Endothelial cell of umbilical vein (primary cell): Measurements from ENCODE around the gene PTPRU. TPM values are rescaled to one million over a fixed set of nuclear protein-coding genes. Genes with fewer than 3 reads are reported as not detected.
A peak's percentile ranks its signal among the peaks of the same experiment; 100 is the strongest.

Experiments
- BruUV-seq: library from RNA; stranded (reverse); fragments of 400-500 nt; replicated peaks from 2 replicates; lab custom pipeline; 2021; lab: Mats Ljungman, UMichigan
- CTCF ChIA-PET: fragments of 300-600, 350-600 bp; sonication (Branson Sonifier 250); formaldehyde crosslinking; loops from one replicate; lab custom pipeline; 2021; ENCODE audit warnings: antibody characterized with exemption, inconsistent platforms; lab: Charles Lee
- POLR2A ChIA-PET: fragments of 300-600, 350-600 bp; sonication (Branson Sonifier 250); formaldehyde crosslinking; loops from one replicate; lab custom pipeline; 2021; ENCODE audit warnings: antibody characterized with exemption, inconsistent platforms; lab: Charles Lee
- DNase-seq: peaks from one replicate; pipeline ENCODE4 v3.0.0-alpha.2; 2011; ENCODE audit warnings: low read depth, low spot score
- FAIRE-seq: peaks from 2 replicates; lab custom pipeline; 2011; peaks lifted over from hg19 to GRCh38; lab: Jason Lieb, UNC
- H2AFZ ChIP-seq: 2 replicates; pipeline ENCODE4 v1.6.0; 2012; ENCODE audit warnings: low read depth, low read length, control low read depth, inconsistent platforms
- H3K27ac ChIP-seq: 2 replicates; pipeline ENCODE4 v1.5.1; 2011; ENCODE audit warnings: low read depth, mild to moderate bottlenecking, control low read depth, low read length, moderate library complexity; ENCODE audit not compliant: insufficient read depth
- H3K27me3 ChIP-seq, 2 experiments: 2 replicates each; pipeline versions ENCODE4 v1.6.0 to v1.6.1; 2011; ENCODE audit warnings: low read length in 2 of 2, mixed read lengths in 1 of 2; ENCODE audit not compliant: control insufficient read depth in 2 of 2, insufficient read depth in 2 of 2
- H3K36me3 ChIP-seq, 2 experiments: 2 replicates in 1 of 2; 3 replicates in 1 of 2; pipeline ENCODE4 v1.5.1; 2011; ENCODE audit warnings: low read length in 2 of 2, mild to moderate bottlenecking in 1 of 2, moderate library complexity in 1 of 2; ENCODE audit not compliant: control insufficient read depth in 2 of 2, insufficient read depth in 2 of 2; ENCODE audit errors: extremely low read depth in 1 of 2
- H3K4me1 ChIP-seq: 3 replicates; pipeline ENCODE4 v1.5.1; 2011; ENCODE audit warnings: mild to moderate bottlenecking, low read length; ENCODE audit not compliant: control insufficient read depth, insufficient read depth; ENCODE audit errors: extremely low read depth
- H3K4me2 ChIP-seq: 2 replicates; pipeline ENCODE4 v1.6.1; 2011; ENCODE audit warnings: low read length, control low read depth, mixed read lengths; ENCODE audit not compliant: insufficient read depth
- H3K4me3 ChIP-seq, 3 experiments: fragments of 200-600 bp in 1 of 3; sonication (generic), shearing (Covaris generic) in 1 of 3; replicated peaks in 1 of 3; 2 replicates each; pipeline ENCODE4 v1.5.1; 2011 to 2016; ENCODE audit warnings: control low read depth in 3 of 3, low read length in 3 of 3, mild to moderate bottlenecking in 2 of 3, inconsistent platforms in 1 of 3, low read depth in 1 of 3, moderate library complexity in 1 of 3; ENCODE audit not compliant: insufficient read depth in 1 of 3
- H3K79me2 ChIP-seq: 2 replicates; pipeline ENCODE4 v1.6.0; 2012; ENCODE audit warnings: low read length, inconsistent platforms; ENCODE audit not compliant: control insufficient read depth, insufficient read depth
- H3K9ac ChIP-seq: replicated peaks from 2 replicates; pipeline ENCODE3; 2011; ENCODE audit warnings: low read length, control low read depth; ENCODE audit not compliant: insufficient read depth; ENCODE audit errors: extremely low read depth
- H3K9me1 ChIP-seq: replicated peaks from 3 replicates; pipeline ENCODE4 v1.6.0; 2011; ENCODE audit warnings: mild to moderate bottlenecking, low read length; ENCODE audit not compliant: control insufficient read depth, insufficient read depth; ENCODE audit errors: extremely low read depth
- H3K9me3 ChIP-seq: replicated peaks from 2 replicates; pipeline ENCODE4 v1.5.1; 2012; ENCODE audit warnings: low read length, inconsistent platforms; ENCODE audit not compliant: control insufficient read depth, insufficient read depth
- H4K20me1 ChIP-seq: replicated peaks from 2 replicates; pipeline ENCODE3; 2011; ENCODE audit warnings: mild to moderate bottlenecking, low read length; ENCODE audit not compliant: control insufficient read depth, insufficient read depth; ENCODE audit errors: extremely low read depth
- CTCF ChIP-seq, 2 donors: IDR thresholded peaks; 1 replicate in 1 of 2; 2 replicates in 1 of 2; pipeline ENCODE4 v1.5.1; 2011; ENCODE audit warnings: low read length in 2 of 2, mild to moderate bottlenecking in 2 of 2, moderate library complexity in 2 of 2, control low read depth in 1 of 2, inconsistent platforms in 1 of 2, low read depth in 1 of 2; ENCODE audit not compliant: insufficient read depth in 1 of 2; ENCODE audit errors: extremely low read depth in 1 of 2
- EZH2 ChIP-seq: IDR thresholded peaks from 2 replicates; pipeline ENCODE4 v1.6.1; 2012; ENCODE audit warnings: borderline replicate concordance, low read depth, mild to moderate bottlenecking, moderate library complexity, low read length, inconsistent platforms; ENCODE audit not compliant: severe bottlenecking
- FOS ChIP-seq: IDR thresholded peaks from 2 replicates; pipeline ENCODE4 v1.6.1; 2011; ENCODE audit warnings: mild to moderate bottlenecking, low read length, moderate library complexity, borderline replicate concordance; ENCODE audit not compliant: insufficient read depth
- GATA2 ChIP-seq: IDR thresholded peaks from 2 replicates; pipeline ENCODE4 v1.7.0; 2011; ENCODE audit warnings: low read depth, mild to moderate bottlenecking, moderate library complexity, mixed read lengths, low read length; ENCODE audit not compliant: insufficient read length, insufficient read depth
- JUN ChIP-seq: IDR thresholded peaks from 2 replicates; pipeline ENCODE4 v1.6.1; 2011; ENCODE audit warnings: borderline replicate concordance, low read depth; ENCODE audit not compliant: insufficient read length, insufficient read depth
- MAX ChIP-seq: IDR thresholded peaks from 2 replicates; pipeline ENCODE4 v1.6.1; 2011; ENCODE audit not compliant: insufficient read depth, insufficient read length
- MYC ChIP-seq: IDR thresholded peaks from one replicate; pipeline ENCODE4 v1.6.1; 2011; ENCODE audit warnings: mild to moderate bottlenecking, low read depth, low read length
- POLR2A ChIP-seq: IDR thresholded peaks from 2 replicates; pipeline ENCODE4 v1.6.1; 2012; ENCODE audit warnings: low read depth, mild to moderate bottlenecking, control low read depth, low read length
- POLR2AphosphoS5 ChIP-seq: IDR thresholded peaks from 2 replicates; pipeline ENCODE4 v1.6.1; 2012; ENCODE audit warnings: low read depth, mild to moderate bottlenecking, control low read depth, low read length, moderate library complexity; ENCODE audit not compliant: insufficient read depth
- dilution Hi-C: fragments of 300-500 bp; cut with MboI; formaldehyde crosslinking; loops from one replicate; pipeline ENCODE4 v1.15.0; 2019; ENCODE audit warnings: low sequenced_read_pairs; ENCODE audit not compliant: extremely low pct_ligation_motif_present
- intact Hi-C: fragments of 100-400 bp; cut with micrococcal nuclease; formaldehyde crosslinking; loops from one replicate; pipeline ENCODE4 v1.10.0; 2022
- polyA plus RNA-seq, 4 experiments: library from polyadenylated mRNA; depleted of rRNA in 3 of 4; stranded (reverse) in 3 of 4; unstranded in 1 of 4; fragments of >200 nt; gene quantifications; 2 replicates each; pipeline versions ENCODE4 v1.2.1 to v1.2.3, GENCODE V29; 2011 to 2012; ENCODE audit warnings: missing spikeins in 1 of 4
- total RNA-seq: library from RNA; stranded (reverse); gene quantifications from 2 replicates; pipeline ENCODE4 v1.2.3, GENCODE V29; 2021

PTPRU gene
- total and polyA plus RNA-seq, 2 donors (not counting 3 experiments of a cell fraction or from before 2014, with no cell fraction given) = 0.58 to 2.6 TPM

- Histone ChIP-seq H3K9ac (no peak overlapping the region), H3K9me1 (no peaks in the 10 kb centered on the region), H3K4me2 (no peak overlapping the region), H4K20me1 (no peaks in the 10 kb centered on the region), H3K9me3 (no peaks in the 10 kb centered on the region), H3K4me3 (no peak overlapping the region), H3K36me3 (no peaks in the 10 kb centered on the region), H2AFZ (peak overlapping the region; percentile 90), H3K27me3 (no peaks in the 10 kb centered on the region), H3K79me2 (no peaks in the 10 kb centered on the region), H3K4me1 (no peaks in the 10 kb centered on the region), H3K27ac (no peak overlapping the region)
- no TSS peak for BruUV-seq
- POLR2A ChIA-PET = no interaction called here
- peak; percentile 71 for FAIRE-seq
- CTCF ChIA-PET = no interaction called here
- intact Hi-C loops = no loop called here
- dilution Hi-C loops = no loop called here
- no peak for TF ChIP-seq MYC
- no peak for TF ChIP-seq FOS
- TF ChIP-seq GATA2 = no peak
- no peak for TF ChIP-seq EZH2
- no peak for TF ChIP-seq CTCF (IDR thresholded peaks at IDR 0.05; ENCODE audit: extremely low read depth in 1 of 2, insufficient read depth in 1 of 2, low read depth in 1 of 2, low read length in 2 of 2)
- TF ChIP-seq MAX = no peak
- TF ChIP-seq POLR2AphosphoS5 = no peak
- TF ChIP-seq POLR2A = no peak
- TF ChIP-seq JUN = no peak
- peak; percentile 22 for DNase-seq
Measured at GRCh38 chr1:29282924-29283803, 46.8 kb downstream of the PTPRU start.
